Activated CD4-positive, CD25-positive, alpha-beta regulatory T cell (primary cell): ENCODE data around the gene ARL4A.

Experiments
- DNase-seq, 4 experiments: peaks; one replicate each; lab custom pipeline; 2025; lab: John Stamatoyannopoulos, UW

The ARL4A gene

GRCh38 chr7:12725575-12726316, 38.3 kb downstream of the ARL4A start:
- DNase-seq: no peak

- no peak for DNase-seq
These were observed 39.5 kb downstream of the ARL4A start for GRCh38 chr7:12726908-12727307.

GRCh38 chr7:12727455-12728191, 40.2 kb downstream of the ARL4A start:
- no peak for DNase-seq

- no peak for DNase-seq
These were observed 40.7 kb downstream of the ARL4A start for GRCh38 chr7:12728192-12728538.

- no peak for DNase-seq
These were observed 41.7 kb downstream of the ARL4A start for GRCh38 chr7:12729112-12729511.

GRCh38 chr7:12730523-12730922, 43.1 kb downstream of the ARL4A start:
- no peak for DNase-seq

GRCh38 chr7:12731214-12731656, 43.8 kb downstream of the ARL4A start:
- DNase-seq: no peak

GRCh38 chr7:12731775-12732174, 44.3 kb downstream of the ARL4A start:
- DNase-seq: no peak

- no peak for DNase-seq
These were observed 45.0 kb downstream of the ARL4A start for GRCh38 chr7:12732428-12732827.

GRCh38 chr7:12735923-12736322, 48.5 kb downstream of the ARL4A start:
- no peak for DNase-seq

GRCh38 chr7:12737373-12737772, 49.9 kb downstream of the ARL4A start:
- DNase-seq: no peak

GRCh38 chr7:12737836-12738235, 50.4 kb downstream of the ARL4A start:
- DNase-seq: no peak

- no peak for DNase-seq
These were observed 51.2 kb downstream of the ARL4A start for GRCh38 chr7:12738665-12739064.
